ENCODE data around the gene MBD5.

MBD5 gene

GRCh38 chr2:148013876-148014275, 7.0 kb upstream of the MBD5 start:
- DNase-seq (ENCODE audit: low read depth): no peak
- no peak overlapping the region for H3K4me3 ChIP-seq (ENCODE audit: low read depth, low read length)
- no peak for TF ChIP-seq CTCF (conservative IDR thresholded peaks at IDR 0.05; ENCODE audit: low read depth, low read length)

GRCh38 chr2:148014616-148015015, 6.3 kb upstream of the MBD5 start:
- no peak overlapping the region for H3K4me3 ChIP-seq (ENCODE audit: low read depth, low read length)
- DNase-seq (ENCODE audit: low read depth): no peak
- TF ChIP-seq CTCF (conservative IDR thresholded peaks at IDR 0.05; ENCODE audit: low read depth, low read length): no peak

GRCh38 chr2:148020111-148021058, 506 bp upstream of the MBD5 start, which contains the start of gene ORC4:
Gene ORC4, minus strand, starts transcription at chr2:148020737. Its CDS starts 44,779 bp downstream, at chr2:147975958.
- TF ChIP-seq CTCF (conservative IDR thresholded peaks at IDR 0.05; ENCODE audit: low read depth, low read length): peak; percentile 55
- peak; percentile 100 for DNase-seq (ENCODE audit: low read depth)
- peak within 1 kb of the TSS; percentile 79 for H3K4me3 ChIP-seq (ENCODE audit: low read depth, low read length)

GRCh38 chr2:148021886-148022285, 995 bp downstream of the MBD5 start:
- DNase-seq (ENCODE audit: low read depth): peak; percentile 8
- TF ChIP-seq CTCF (conservative IDR thresholded peaks at IDR 0.05; ENCODE audit: low read depth, low read length): no peak
- peak overlapping the region; percentile 79 for H3K4me3 ChIP-seq (ENCODE audit: low read depth, low read length)

GRCh38 chr2:148022351-148022750, 1.5 kb downstream of the MBD5 start:
- H3K4me3 ChIP-seq (ENCODE audit: low read depth, low read length): peak overlapping the region; percentile 79
- TF ChIP-seq CTCF (conservative IDR thresholded peaks at IDR 0.05; ENCODE audit: low read depth, low read length): no peak
- peak; percentile 18 for DNase-seq (ENCODE audit: low read depth)

- peak overlapping the region; percentile 79 for H3K4me3 ChIP-seq (ENCODE audit: low read depth, low read length)
- TF ChIP-seq CTCF (conservative IDR thresholded peaks at IDR 0.05; ENCODE audit: low read depth, low read length): no peak
- no peak for DNase-seq (ENCODE audit: low read depth)
Measured at GRCh38 chr2:148022882-148023281, 2.0 kb downstream of the MBD5 start.

Data from choroid plexus epithelial cell (primary cell).